H1 (cell line): ENCODE results near the gene SLC26A1. TPM values are rescaled to one million over a fixed set of nuclear protein-coding genes. Genes with fewer than 3 reads are reported as not detected.
A peak's percentile ranks its signal among the peaks of the same experiment; 100 is the strongest.

Source experiments
- CTCF ChIA-PET: fragments of 300-600 bp; sonication (Branson Sonifier 250); formaldehyde crosslinking; loops from one replicate; lab custom pipeline; 2021; ENCODE audit not compliant: partially characterized antibody; lab: Charles Lee
- POLR2A ChIA-PET: fragments of 300-600 bp; sonication (Branson Sonifier 250); formaldehyde crosslinking; loops from one replicate; lab custom pipeline; 2021; ENCODE audit warnings: inconsistent platforms; ENCODE audit not compliant: partially characterized antibody; lab: Charles Lee
- DNase-seq, 2 experiments: peaks; one replicate each; pipeline versions ENCODE4 v3.0.0 to v3.0.0-alpha.2; 2010 to 2022; ENCODE audit warnings: low spot score in 2 of 2, low read depth in 1 of 2, mixed read lengths in 1 of 2
- FAIRE-seq: peaks from 2 replicates; lab custom pipeline; 2011; peaks lifted over from hg19 to GRCh38; lab: Jason Lieb, UNC
- H2AFZ ChIP-seq: 2 replicates; pipeline ENCODE4 v1.8.1; 2012; ENCODE audit warnings: low read length, inconsistent platforms
- H2AK5ac ChIP-seq: 2 replicates; pipeline ENCODE4 v1.6.1; 2013; ENCODE audit warnings: low read depth, low read length
- H2BK120ac ChIP-seq: replicated peaks from 2 replicates; pipeline ENCODE3; 2013; ENCODE audit warnings: low read depth, low read length, inconsistent platforms
- H2BK12ac ChIP-seq: 2 replicates; pipeline ENCODE4 v1.6.1; 2013; ENCODE audit warnings: low read depth, low read length
- H2BK15ac ChIP-seq: 2 replicates; pipeline ENCODE4 v1.6.1; 2013; ENCODE audit warnings: low read length
- H2BK20ac ChIP-seq: 2 replicates; pipeline ENCODE4 v1.6.1; 2013; ENCODE audit warnings: low read length
- H2BK5ac ChIP-seq: 2 replicates; pipeline ENCODE4 v1.6.1; 2013; ENCODE audit warnings: low read depth, low read length
- H3K14ac ChIP-seq: 2 replicates; pipeline ENCODE4 v1.6.1; 2013; ENCODE audit warnings: inconsistent platforms; ENCODE audit not compliant: insufficient read length
- H3K18ac ChIP-seq: 2 replicates; pipeline ENCODE4 v1.6.1; 2013; ENCODE audit warnings: low read length; ENCODE audit errors: extremely low read depth
- H3K23ac ChIP-seq: 2 replicates; pipeline ENCODE4 v1.6.1; 2013; ENCODE audit warnings: inconsistent platforms; ENCODE audit not compliant: insufficient read length
- H3K23me2 ChIP-seq: 2 replicates; pipeline ENCODE4 v1.6.1; 2013; ENCODE audit warnings: low read depth, low read length
- H3K27ac ChIP-seq: 2 replicates; pipeline ENCODE4 v1.6.1; 2011; ENCODE audit warnings: low read depth, low read length, inconsistent platforms
- H3K27me3 ChIP-seq, 4 experiments: replicated peaks in 1 of 4; 1 replicate in 1 of 4; 2 replicates in 3 of 4; pipeline versions ENCODE4 v1.6.1 to v1.8.1; 2011 to 2013; ENCODE audit warnings: low read length in 3 of 4, mild to moderate bottlenecking in 3 of 4, inconsistent platforms in 2 of 4, mixed read lengths in 2 of 4, moderate library complexity in 1 of 4; ENCODE audit not compliant: control insufficient read depth in 3 of 4, insufficient read depth in 3 of 4; ENCODE audit errors: extremely low read depth in 1 of 4
- H3K36me3 ChIP-seq, 4 experiments: 2 replicates each; pipeline versions ENCODE4 v1.6.1 to v1.8.1; 2011 to 2013; ENCODE audit warnings: mild to moderate bottlenecking in 4 of 4, low read length in 3 of 4, moderate library complexity in 2 of 4, control low read depth in 1 of 4, inconsistent platforms in 1 of 4; ENCODE audit not compliant: insufficient read depth in 4 of 4, control insufficient read depth in 2 of 4
- H3K4ac ChIP-seq: replicated peaks from 2 replicates; pipeline ENCODE3; 2013; ENCODE audit warnings: low read length, low read depth, mixed read lengths, inconsistent platforms; ENCODE audit not compliant: insufficient read length
- H3K4me1 ChIP-seq, 4 experiments: replicated peaks in 1 of 4; 1 replicate in 1 of 4; 2 replicates in 3 of 4; pipeline versions ENCODE4 v1.6.1 to v1.8.1; 2011 to 2013; ENCODE audit warnings: low read length in 3 of 4, inconsistent platforms in 2 of 4, mixed read lengths in 1 of 4; ENCODE audit not compliant: insufficient read depth in 4 of 4, control insufficient read depth in 3 of 4
- H3K4me2 ChIP-seq, 2 experiments: 2 replicates each; pipeline versions ENCODE4 v1.6.1 to v1.8.1; 2011 to 2013; ENCODE audit warnings: low read depth in 2 of 2, low read length in 2 of 2, control low read depth in 1 of 2, inconsistent platforms in 1 of 2, mild to moderate bottlenecking in 1 of 2; ENCODE audit not compliant: insufficient read depth in 1 of 2
- H3K4me3 ChIP-seq, 4 experiments: fragments of 200-600, 300-600 bp in 1 of 4; sonication (generic), shearing (Covaris generic), sonication (Bioruptor Twin) in 1 of 4; 2 replicates each; pipeline versions ENCODE4 v1.5.1 to v1.8.1; 2011 to 2016; ENCODE audit warnings: low read length in 4 of 4, low read depth in 3 of 4, control low read depth in 2 of 4, inconsistent platforms in 2 of 4, mild to moderate bottlenecking in 2 of 4, mixed read lengths in 1 of 4, moderate library complexity in 1 of 4; ENCODE audit not compliant: insufficient read depth in 2 of 4; ENCODE audit errors: extremely low read depth in 1 of 4
- H3K56ac ChIP-seq: replicated peaks from 2 replicates; pipeline ENCODE3; 2013; ENCODE audit warnings: low read depth, mild to moderate bottlenecking, mixed read lengths, low read length, inconsistent platforms; ENCODE audit not compliant: insufficient read length
- H3K79me1 ChIP-seq: 2 replicates; pipeline ENCODE4 v1.6.1; 2013; ENCODE audit warnings: low read depth, low read length, control low read depth
- H3K79me2 ChIP-seq, 2 experiments: 2 replicates each; pipeline versions ENCODE4 v1.6.1 to v1.8.1; 2012 to 2013; ENCODE audit warnings: low read length in 2 of 2, mild to moderate bottlenecking in 2 of 2, inconsistent platforms in 1 of 2; ENCODE audit not compliant: insufficient read depth in 2 of 2, control insufficient read depth in 1 of 2
- H3K9ac ChIP-seq, 4 experiments: replicated peaks in 1 of 4; 1 replicate in 1 of 4; 2 replicates in 3 of 4; pipeline versions ENCODE4 v1.6.1 to v1.8.1; 2011 to 2013; ENCODE audit warnings: low read depth in 3 of 4, low read length in 3 of 4, control low read depth in 2 of 4, mild to moderate bottlenecking in 2 of 4, moderate library complexity in 2 of 4, inconsistent platforms in 1 of 4; ENCODE audit errors: extremely low read depth in 1 of 4
- H3K9me3 ChIP-seq, 2 experiments: 2 replicates each; pipeline versions ENCODE4 v1.6.1 to v1.8.1; 2012 to 2013; ENCODE audit warnings: mild to moderate bottlenecking in 2 of 2, moderate library complexity in 2 of 2, control low read depth in 1 of 2, inconsistent platforms in 1 of 2, low read depth in 1 of 2, low read length in 1 of 2, mixed read lengths in 1 of 2; ENCODE audit not compliant: insufficient read depth in 2 of 2
- H4K20me1 ChIP-seq, 2 experiments: replicated peaks in 1 of 2; 2 replicates each; pipeline versions ENCODE3 to v1.8.1; 2011 to 2013; ENCODE audit warnings: inconsistent platforms in 2 of 2, low read length in 2 of 2, mild to moderate bottlenecking in 1 of 2; ENCODE audit not compliant: insufficient read depth in 2 of 2, control insufficient read depth in 1 of 2
- H4K5ac ChIP-seq: 2 replicates; pipeline ENCODE4 v1.6.1; 2013; ENCODE audit warnings: low read length, low read depth, mixed read lengths, inconsistent platforms; ENCODE audit not compliant: insufficient read length
- H4K8ac ChIP-seq: 2 replicates; pipeline ENCODE4 v1.8.0; 2013; ENCODE audit warnings: mild to moderate bottlenecking, moderate library complexity, low read length, inconsistent platforms; ENCODE audit not compliant: insufficient read depth; ENCODE audit errors: extremely low read depth
- H4K91ac ChIP-seq: replicated peaks from 2 replicates; pipeline ENCODE3; 2013; ENCODE audit warnings: low read length, mixed read lengths, inconsistent platforms; ENCODE audit not compliant: insufficient read length
- GTF2F1 ChIP-seq: IDR thresholded peaks from 2 replicates; pipeline ENCODE4 v1.6.1; 2012; ENCODE audit warnings: low read depth, low read length, improper control_type of control experiment, borderline replicate concordance
- KDM4A ChIP-seq: IDR thresholded peaks from one replicate; pipeline ENCODE4 v1.7.1; 2012; ENCODE audit warnings: low read depth, mild to moderate bottlenecking, moderate library complexity, low read length, inconsistent platforms; ENCODE audit not compliant: severe bottlenecking
- RAD21 ChIP-seq, 2 experiments: IDR thresholded peaks in 1 of 2; conservative IDR thresholded peaks in 1 of 2; 2 replicates each; pipeline ENCODE4 v1.6.1; 2011; ENCODE audit warnings: low read depth in 2 of 2, low read length in 2 of 2, improper control_type of control experiment in 1 of 2, inconsistent platforms in 1 of 2, mild to moderate bottlenecking in 1 of 2, moderate library complexity in 1 of 2
- WGBS, 2 experiments: shearing (Covaris generic) in 1 of 2; methylation state at CpG; one replicate each; pipeline versions ENCODE4 v1.1.6 to v1.1.7; 2013 to 2015; ENCODE audit warnings: low lambda C conversion rate in 2 of 2, mixed read lengths in 2 of 2, inconsistent platforms in 1 of 2, low coverage in 1 of 2, missing lambda C conversion rate in 1 of 2; ENCODE audit not compliant: insufficient replicate concordance in 2 of 2, insufficient coverage in 1 of 2, insufficient read length in 1 of 2; ENCODE audit errors: extremely low coverage in 1 of 2, missing lambda C conversion rate in 1 of 2; 5-methylcytosine and 5-hydroxymethylcytosine counted together
- polyA plus RNA-seq, 7 experiments: library from polyadenylated mRNA; depleted of rRNA in 3 of 7; stranded (reverse) in 5 of 7; unstranded in 2 of 7; fragments of >200 nt in 5 of 7; fragments of 200-250 nt in 2 of 7; gene quantifications; 1 replicate in 5 of 7; 2 replicates in 1 of 7; 4 replicates in 1 of 7; pipeline versions ENCODE4 v1.2.1 to v1.2.3, GENCODE V29; 2011 to 2013; ENCODE audit warnings: missing spikeins in 2 of 7, mixed read lengths in 2 of 7
- total RNA-seq: library from RNA; stranded (reverse); fragmentation: NEBNext Ultra II Directional; extraction: Animal tissue kit (Norgen Biotek cat#: 25700); gene quantifications from 2 replicates; pipeline ENCODE4 v1.2.1, GENCODE V29; 2021
- TF ChIP-seq, protein P1 (sequence below), 3 experiments: IDR thresholded peaks; 1 replicate in 2 of 3; 2 replicates in 1 of 3; pipeline versions ENCODE4 v1.5.1 to v1.6.1; 2011; ENCODE audit warnings: low read length in 3 of 3, mild to moderate bottlenecking in 3 of 3, inconsistent platforms in 2 of 3, low read depth in 1 of 3, moderate library complexity in 1 of 3; ENCODE audit not compliant: insufficient read depth in 1 of 3; ENCODE audit errors: control extremely low read depth in 1 of 3

The SLC26A1 gene
- total and polyA plus RNA-seq, 2 of the 8 experiments (the other 6 are each of a cell fraction or from before 2014, with no cell fraction given): 0.11 TPM; not detected in 1

DNA sequence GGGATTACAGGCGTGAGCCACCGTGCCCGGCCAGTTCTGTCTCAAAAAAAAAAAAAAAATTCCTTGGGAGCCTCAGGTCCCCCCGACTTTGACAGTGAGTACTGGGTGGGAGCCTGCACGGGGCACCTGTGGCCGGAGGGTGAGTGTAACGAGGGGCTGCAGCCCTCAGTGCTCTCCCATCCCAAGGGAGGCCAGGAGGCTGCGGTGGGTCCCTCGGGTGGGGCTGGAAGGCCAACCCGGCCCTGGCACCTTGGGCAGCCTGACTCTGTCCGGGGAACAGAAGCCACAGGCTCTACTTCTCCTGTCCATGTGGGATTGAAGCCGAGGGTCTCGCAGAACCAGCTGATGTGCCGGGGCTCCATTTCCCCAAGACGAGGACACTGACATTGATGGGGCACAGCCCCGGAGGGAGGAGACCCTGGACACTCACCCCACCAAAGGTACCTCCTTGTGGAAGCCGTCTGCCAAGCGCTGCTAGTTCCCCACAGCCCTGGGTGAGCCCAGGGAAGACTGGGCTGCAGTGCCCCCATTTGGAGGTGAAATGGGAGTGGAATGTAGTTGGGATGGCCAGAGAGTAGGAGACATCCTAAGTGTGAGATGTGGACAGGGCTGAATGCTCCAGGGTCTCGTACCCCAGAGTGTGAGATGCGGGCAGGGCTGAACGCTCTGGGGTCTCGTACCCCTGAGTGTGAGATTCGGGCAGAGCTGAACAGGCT is 2.3 kb upstream of the SLC26A1 start:
- Histone ChIP-seq H3K79me1 (no peaks in the 10 kb centered on the region), H4K8ac (no peak overlapping the region), H2BK120ac (no peak overlapping the region), H3K36me3 (no peaks in the 10 kb centered on the region), H3K9ac (no peak overlapping the region), H3K79me2 (no peaks in the 10 kb centered on the region), H3K56ac (no peak overlapping the region)
- FAIRE-seq: no peak
- POLR2A ChIA-PET: no interaction called here
- TF ChIP-seq RAD21 (IDR thresholded peaks at IDR 0.05 in 1 of 2, conservative IDR thresholded peaks at IDR 0.05 in 1 of 2; ENCODE audit: low read depth in 2 of 2, low read length in 2 of 2): peak; percentile 48 to 54
- TF ChIP-seq KDM4A: no peak
- no peak for TF ChIP-seq GTF2F1
- TF ChIP-seq, protein P1, sequence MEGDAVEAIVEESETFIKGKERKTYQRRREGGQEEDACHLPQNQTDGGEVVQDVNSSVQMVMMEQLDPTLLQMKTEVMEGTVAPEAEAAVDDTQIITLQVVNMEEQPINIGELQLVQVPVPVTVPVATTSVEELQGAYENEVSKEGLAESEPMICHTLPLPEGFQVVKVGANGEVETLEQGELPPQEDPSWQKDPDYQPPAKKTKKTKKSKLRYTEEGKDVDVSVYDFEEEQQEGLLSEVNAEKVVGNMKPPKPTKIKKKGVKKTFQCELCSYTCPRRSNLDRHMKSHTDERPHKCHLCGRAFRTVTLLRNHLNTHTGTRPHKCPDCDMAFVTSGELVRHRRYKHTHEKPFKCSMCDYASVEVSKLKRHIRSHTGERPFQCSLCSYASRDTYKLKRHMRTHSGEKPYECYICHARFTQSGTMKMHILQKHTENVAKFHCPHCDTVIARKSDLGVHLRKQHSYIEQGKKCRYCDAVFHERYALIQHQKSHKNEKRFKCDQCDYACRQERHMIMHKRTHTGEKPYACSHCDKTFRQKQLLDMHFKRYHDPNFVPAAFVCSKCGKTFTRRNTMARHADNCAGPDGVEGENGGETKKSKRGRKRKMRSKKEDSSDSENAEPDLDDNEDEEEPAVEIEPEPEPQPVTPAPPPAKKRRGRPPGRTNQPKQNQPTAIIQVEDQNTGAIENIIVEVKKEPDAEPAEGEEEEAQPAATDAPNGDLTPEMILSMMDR (IDR thresholded peaks at IDR 0.05; ENCODE audit: control extremely low read depth in 1 of 3, insufficient read depth in 1 of 3, low read depth in 1 of 3, low read length in 3 of 3): peak in 2 of 3 experiments; percentile 27 to 38; a peak in 2 of 4 replicates
- TF ChIP-seq, all 59 proteins: peak for 2
- CTCF ChIA-PET: interaction anchor here (0.8 to 1.6 kb wide), 2 partner anchors 61 to 577 kb away, joined by 3 to 7 read pairs; no protein-coding TSS in a partner anchor
- no peak overlapping the region for H3K4me2 ChIP-seq
- no peak overlapping the region for H2AK5ac ChIP-seq
- no peak overlapping the region for H3K18ac ChIP-seq
- H3K23me2 ChIP-seq: no peaks in the 10 kb centered on the region; the same call in 1 of the 2 replicates
- no peak overlapping the region for H2BK12ac ChIP-seq
- DNase-seq: no peak
- no peak overlapping the region for H3K27ac ChIP-seq
- H2BK15ac ChIP-seq: no peak overlapping the region; the same call in 1 of the 2 replicates
- no peak overlapping the region for H2AFZ ChIP-seq
- no peak overlapping the region for H2BK20ac ChIP-seq
- no peak overlapping the region for H3K23ac ChIP-seq
- H3K4ac ChIP-seq: no peak overlapping the region
- peaks cover 0 to 2% (median 2%) of the 10 kb centered on the region in 4 experiments; a peak in 3 of 7 replicates for H3K4me1 ChIP-seq
- H3K14ac ChIP-seq: no peak overlapping the region
- peaks cover 0 to 18% of the 10 kb centered on the region in 2 experiments for H4K20me1 ChIP-seq
- H3K27me3 ChIP-seq: peaks cover 20 to 46% (median 43%) of the 10 kb centered on the region in 4 experiments
- no peak overlapping the region for H4K91ac ChIP-seq
- no peak overlapping the region for H3K4me3 ChIP-seq
- no peak overlapping the region for H4K5ac ChIP-seq
- no peak overlapping the region for H2BK5ac ChIP-seq
- 86% methylated on average over 19 of the region's 23 CpGs; no CpG with 5 or more reads in 1 of the 2 experiments for WGBS, 2 experiments
- H3K9me3 ChIP-seq: no peaks in the 10 kb centered on the region
